Skin epidermis (tissue), 12 donors: Measurements from ENCODE around the gene PAGE2B.
"Not testable (repeated sequence)": the region's sequence is repeated elsewhere in the genome, so short reads cannot be mapped to it uniquely, and the experiment has no call there.

Experiments used
- H3K27ac ChIP-seq, 21 experiments: fragments of 200-600 bp; sonication (generic) in 11 of 21; one replicate each; pipeline ENCODE4 v1.5.0; 2020; ENCODE audit warnings: mild to moderate bottlenecking in 3 of 21, inconsistent platforms in 2 of 21, moderate library complexity in 2 of 21
- H3K4me3 ChIP-seq, 7 experiments: fragments of 200-600 bp; sonication (generic) in 2 of 7; one replicate each; pipeline ENCODE4 v1.5.0; 2020; ENCODE audit warnings: inconsistent platforms in 2 of 7, mild to moderate bottlenecking in 2 of 7, moderate library complexity in 1 of 7

The PAGE2B gene

GRCh38 chrX:55107262-55107661, 32.4 kb downstream of the PAGE2B start:
- H3K4me3 ChIP-seq, result no peak overlapping the region
- no peak overlapping the region for H3K27ac ChIP-seq

GRCh38 chrX:55107911-55108310, 33.1 kb downstream of the PAGE2B start:
- H3K4me3 ChIP-seq, result no peak overlapping the region
- no peak overlapping the region for H3K27ac ChIP-seq

GRCh38 chrX:55109306-55109705, 34.5 kb downstream of the PAGE2B start:
- peak overlapping the region in 1 of 21 experiments; percentile 21 for H3K27ac ChIP-seq
- no peak overlapping the region for H3K4me3 ChIP-seq

- H3K27ac ChIP-seq, result no peak overlapping the region
- no peak overlapping the region for H3K4me3 ChIP-seq
Measured at GRCh38 chrX:55111578-55112254, 36.9 kb downstream of the PAGE2B start.

- H3K4me3 ChIP-seq, H3K27ac ChIP-seq: not testable (repeated sequence)
Measured at GRCh38 chrX:55116589-55116988, 41.8 kb downstream of the PAGE2B start.

- H3K27ac ChIP-seq, result no peak overlapping the region
Measured at GRCh38 chrX:55118574-55118973, 43.7 kb downstream of the PAGE2B start.

GRCh38 chrX:55119271-55119670, 44.4 kb downstream of the PAGE2B start:
- no peak overlapping the region for H3K4me3 ChIP-seq
- peak overlapping the region in 1 of 21 experiments; percentile 44 for H3K27ac ChIP-seq

More at GRCh38 chrX:55118574-55118973, 43.7 kb downstream of the PAGE2B start:
- H3K4me3 ChIP-seq, result no peak overlapping the region

- Histone ChIP-seq H3K27ac (peak overlapping the region in 1 of 21 experiments; percentile 44), H3K4me3 (no peak overlapping the region)
Measured at GRCh38 chrX:55119712-55120111, 44.9 kb downstream of the PAGE2B start.

- H3K4me3 ChIP-seq, result no peak overlapping the region
- no peak overlapping the region for H3K27ac ChIP-seq
Measured at GRCh38 chrX:55120761-55121358, 46.0 kb downstream of the PAGE2B start.

GRCh38 chrX:55123900-55124299, 49.1 kb downstream of the PAGE2B start:
- no peak overlapping the region for H3K4me3 ChIP-seq

GRCh38 chrX:55127692-55128091, 52.9 kb downstream of the PAGE2B start:
- Histone ChIP-seq H3K4me3 (no peak overlapping the region), H3K27ac (no peak overlapping the region)

More at GRCh38 chrX:55123900-55124299, 49.1 kb downstream of the PAGE2B start:
- H3K27ac ChIP-seq, result no peak overlapping the region
